Measurements from ENCODE around the gene GCSH.

GRCh38 chr16:81040131-81040530, 56.1 kb downstream of the GCSH start:
- TF ChIP-seq CTCF (IDR thresholded peaks at IDR 0.05) = no peak
- TF ChIP-seq POLR2AphosphoS5 (IDR thresholded peaks at IDR 0.05; ENCODE audit: insufficient read depth in 1 of 2, low read depth in 1 of 2) = no peak
- TF ChIP-seq POLR2A (IDR thresholded peaks at IDR 0.05) = no peak
